NCI-H446 (cell line): ENCODE measurements around the gene ATP6V0C.

Experiments
- DNase-seq, 2 experiments: peaks; one replicate each; lab custom pipeline; 2025; lab: John Stamatoyannopoulos, UW

The ATP6V0C gene

GRCh38 chr16:2490190-2491105 is 23.3 kb upstream of the ATP6V0C start:
- no peak for DNase-seq

- no peak for DNase-seq
Measured at GRCh38 chr16:2492292-2492691, 21.5 kb upstream of the ATP6V0C start.

GRCh38 chr16:2493605-2494004 is 20.1 kb upstream of the ATP6V0C start:
- no peak for DNase-seq

DNA sequence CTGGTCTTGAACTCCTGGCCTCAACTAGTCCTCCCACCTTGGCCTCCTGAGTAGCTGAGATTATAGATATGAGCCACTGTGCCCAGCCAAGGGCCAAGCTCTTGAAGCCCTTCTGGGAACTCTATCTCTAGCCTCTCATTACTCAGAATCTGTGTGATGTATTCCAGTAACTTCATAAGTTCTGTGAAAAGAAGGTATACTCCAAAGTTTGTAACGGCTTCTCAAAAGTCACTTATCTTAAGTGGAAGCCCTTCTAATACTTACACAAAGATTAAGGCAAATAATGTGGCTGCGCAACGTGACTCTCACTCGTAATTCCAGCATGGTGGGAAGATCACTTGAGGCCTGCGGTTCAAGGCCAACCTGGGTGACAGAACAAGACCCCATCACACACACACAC is 19.1 kb upstream of the ATP6V0C start:
- DNase-seq: no peak

DNA sequence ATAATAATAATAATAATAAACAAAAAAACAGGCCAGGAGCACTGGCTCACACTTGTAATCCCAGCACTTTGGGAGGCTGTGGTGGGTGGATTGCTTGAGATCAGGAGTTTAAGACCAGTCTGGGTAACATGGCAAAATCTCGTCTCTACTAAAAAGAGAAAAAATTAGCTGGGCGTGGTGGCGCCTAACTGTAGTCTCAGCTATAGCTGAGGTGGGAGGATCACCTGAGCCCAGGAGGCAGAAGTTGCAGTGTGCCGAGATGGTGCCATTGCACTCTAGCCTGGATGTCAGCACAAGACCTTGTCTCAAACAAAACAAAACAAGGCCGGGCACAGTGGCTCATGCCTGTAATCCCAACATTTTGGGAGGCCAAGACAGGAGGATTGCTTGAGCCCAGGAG is 18.7 kb upstream of the ATP6V0C start:
- no peak for DNase-seq

DNA sequence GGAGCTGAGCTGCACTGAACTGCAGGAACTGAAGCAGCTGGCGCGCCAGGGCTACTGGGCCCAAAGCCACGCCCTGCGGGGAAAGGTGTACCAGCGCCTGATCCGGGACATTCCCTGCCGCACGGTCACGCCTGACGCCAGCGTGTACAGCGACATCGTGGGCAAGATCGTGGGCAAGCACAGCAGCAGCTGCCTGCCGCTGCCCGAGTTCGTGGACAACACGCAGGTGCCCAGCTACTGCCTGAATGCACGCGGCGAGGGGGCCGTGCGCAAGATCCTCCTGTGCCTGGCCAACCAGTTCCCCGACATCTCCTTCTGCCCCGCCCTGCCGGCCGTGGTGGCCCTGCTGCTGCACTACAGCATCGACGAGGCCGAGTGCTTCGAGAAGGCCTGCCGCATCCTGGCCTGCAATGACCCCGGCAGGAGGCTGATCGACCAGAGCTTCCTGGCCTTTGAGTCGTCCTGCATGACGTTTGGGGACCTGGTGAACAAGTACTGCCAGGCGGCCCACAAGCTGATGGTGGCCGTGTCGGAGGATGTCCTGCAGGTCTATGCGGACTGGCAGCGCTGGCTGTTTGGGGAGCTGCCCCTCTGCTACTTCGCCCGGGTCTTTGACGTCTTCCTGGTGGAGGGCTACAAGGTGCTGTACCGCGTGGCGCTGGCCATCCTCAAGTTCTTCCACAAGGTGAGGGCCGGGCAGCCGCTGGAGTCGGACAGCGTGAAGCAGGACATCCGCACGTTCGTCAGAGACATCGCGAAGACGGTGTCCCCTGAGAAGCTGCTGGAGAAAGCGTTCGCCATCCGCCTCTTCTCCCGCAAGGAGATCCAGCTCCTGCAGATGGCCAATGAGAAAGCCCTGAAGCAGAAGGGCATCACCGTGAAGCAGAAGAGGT is 17.3 kb upstream of the ATP6V0C start:
- no peak for DNase-seq

GRCh38 chr16:2497116-2497630 is 16.6 kb upstream of the ATP6V0C start:
- peak in 1 of 2 experiments; percentile 23 for DNase-seq

GRCh38 chr16:2497695-2498484 is 15.9 kb upstream of the ATP6V0C start:
- no peak for DNase-seq

- peak; percentile 62 to 87 for DNase-seq
Measured at GRCh38 chr16:2498531-2499253, 15.1 kb upstream of the ATP6V0C start.

- no peak for DNase-seq
Measured at GRCh38 chr16:2499454-2499853, 14.3 kb upstream of the ATP6V0C start.

DNA sequence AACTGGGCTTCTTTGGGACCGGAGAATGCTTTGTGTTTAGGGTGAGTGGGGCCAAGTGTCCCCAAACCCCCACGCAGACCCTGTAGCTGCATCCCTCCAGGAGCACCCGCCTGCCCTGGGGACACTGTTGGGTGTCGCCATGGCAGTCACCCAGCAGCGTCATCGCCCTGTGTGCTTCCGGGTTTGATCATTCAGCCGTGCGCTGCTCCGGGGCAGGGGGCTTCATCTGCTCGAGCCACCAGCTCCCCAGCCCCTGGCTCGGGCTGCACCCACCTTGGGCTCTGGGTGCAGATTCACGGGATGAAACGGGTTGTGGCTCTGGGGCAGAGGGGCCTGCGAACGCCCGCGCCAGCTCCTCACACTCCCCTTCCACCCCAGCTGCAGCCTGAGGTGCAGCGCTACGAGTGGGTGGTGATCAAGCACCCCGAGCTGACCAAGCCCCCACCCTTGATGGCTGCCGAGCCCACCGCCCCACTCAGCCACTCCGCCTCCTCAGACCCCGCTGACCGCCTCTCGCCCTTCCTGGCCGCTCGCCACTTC is 13.8 kb upstream of the ATP6V0C start:
- no peak for DNase-seq

GRCh38 chr16:2500430-2500917 is 13.3 kb upstream of the ATP6V0C start:
- no peak for DNase-seq

DNA sequence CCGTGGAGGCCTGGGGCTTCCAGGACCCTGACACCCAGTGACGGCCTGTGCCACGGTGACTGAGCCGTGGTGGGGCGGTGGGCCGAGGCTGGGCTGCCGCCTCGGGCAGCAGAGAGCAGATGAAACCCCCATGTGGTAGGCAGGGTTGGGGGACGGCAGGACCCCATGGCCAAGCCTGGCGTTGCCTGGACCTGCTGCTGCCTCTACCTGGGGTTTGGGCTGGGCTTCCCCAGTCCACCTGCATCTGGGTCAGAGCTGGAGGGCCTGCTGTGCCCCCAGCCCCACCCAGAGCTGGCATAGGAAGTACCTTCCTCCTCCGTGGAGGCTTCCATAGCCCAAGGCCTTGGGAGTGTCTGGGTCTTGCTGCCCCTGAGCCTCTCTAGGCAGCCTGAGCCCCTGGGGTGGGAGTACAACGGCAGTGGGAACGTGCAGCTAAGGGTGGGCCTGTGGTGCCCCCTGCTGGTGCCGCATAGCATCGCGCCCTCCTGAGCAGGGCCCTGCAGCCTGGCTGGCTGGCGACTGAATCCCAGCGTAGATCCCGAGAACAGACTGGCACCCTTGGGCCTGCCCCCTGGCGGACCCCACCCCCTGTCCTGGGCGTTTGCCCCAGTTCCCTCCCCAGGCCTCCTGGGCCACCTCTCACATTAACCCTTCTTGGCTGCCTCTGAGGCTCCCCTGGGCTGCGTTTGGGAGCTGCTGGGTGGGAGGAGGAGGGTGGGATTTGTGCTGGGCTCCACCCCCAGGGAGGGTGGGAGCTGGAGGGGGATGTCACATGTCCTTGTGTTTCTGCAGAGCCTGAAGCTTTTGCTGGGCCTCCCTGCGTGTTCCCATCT is 12.6 kb upstream of the ATP6V0C start:
- peak; percentile 51 to 84 for DNase-seq

DNA sequence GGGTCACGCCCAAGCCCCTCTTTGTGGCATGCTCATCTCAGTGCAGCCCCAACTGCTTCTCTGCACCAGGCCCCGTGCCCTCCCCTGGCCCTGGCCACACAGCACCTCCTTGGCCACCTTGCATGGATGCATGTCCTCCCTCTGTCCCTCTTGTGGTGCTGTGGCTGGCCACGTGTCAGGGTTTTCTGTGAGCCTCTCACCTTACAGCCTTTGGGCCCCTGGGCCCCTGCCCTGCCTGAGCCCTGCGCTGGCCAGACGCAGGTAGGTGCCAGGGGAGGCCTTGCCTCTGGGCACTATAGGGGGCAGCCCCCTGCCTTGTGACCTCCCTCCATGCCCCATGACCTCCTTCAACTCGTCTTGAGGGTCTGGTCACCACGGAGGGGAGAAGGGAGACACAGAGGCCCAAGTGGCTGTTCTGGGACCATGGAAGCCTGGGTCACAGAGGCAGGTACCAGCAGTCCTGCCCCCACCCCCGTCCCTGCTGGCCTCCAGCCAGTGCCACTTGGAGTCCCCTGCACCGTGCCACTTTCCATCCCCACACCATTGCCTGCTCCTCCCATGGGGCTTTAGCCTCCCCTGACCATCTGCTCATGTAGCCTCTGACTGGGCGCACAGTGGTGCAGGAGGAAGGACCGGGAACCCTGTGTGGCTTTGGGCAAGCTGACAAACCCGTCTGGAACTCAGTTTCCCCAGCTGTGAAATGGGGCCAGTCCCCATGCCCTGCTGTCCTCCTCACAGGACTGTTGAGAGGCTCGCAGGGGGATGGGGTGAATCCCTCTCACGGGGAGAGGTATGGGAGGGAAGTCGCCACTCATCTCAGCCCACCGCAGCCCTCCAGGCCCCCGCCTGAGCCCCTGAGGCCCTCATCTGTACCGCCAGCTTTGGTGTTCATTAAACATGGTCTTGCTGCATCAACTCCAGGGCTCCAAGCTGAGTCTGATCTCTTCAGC is 11.5 kb upstream of the ATP6V0C start:
- no peak for DNase-seq

DNA sequence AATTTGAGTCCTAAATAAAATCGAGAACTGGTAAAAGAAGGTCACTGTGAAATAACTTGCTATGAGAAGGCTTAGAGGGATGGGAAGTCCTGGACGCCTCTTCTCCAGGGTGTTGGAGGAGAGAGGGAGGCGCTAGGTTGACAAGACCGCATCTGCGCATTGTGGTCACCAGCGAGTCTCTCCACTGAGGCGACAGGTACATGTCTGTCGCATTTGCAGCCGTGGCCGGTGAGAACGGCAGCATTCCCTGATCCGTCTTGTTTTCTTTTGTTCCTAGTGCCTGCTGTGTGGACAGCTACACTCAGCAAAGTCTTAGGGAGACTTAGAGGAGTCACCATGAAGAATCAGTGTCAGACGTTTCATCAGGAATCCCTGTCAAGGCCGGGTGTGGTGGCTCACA is 8.1 kb upstream of the ATP6V0C start:
- no peak for DNase-seq

- DNase-seq: no peak
Measured at GRCh38 chr16:2507052-2507659, 6.6 kb upstream of the ATP6V0C start.

GRCh38 chr16:2507665-2508064 is 6.1 kb upstream of the ATP6V0C start:
- DNase-seq: no peak

GRCh38 chr16:2508722-2509400 is 4.9 kb upstream of the ATP6V0C start:
- no peak for DNase-seq
